Measurements from ENCODE around the gene CCSAP. TPM values are rescaled to one million over a fixed set of nuclear protein-coding genes. Genes with fewer than 3 reads are reported as not detected.

CCSAP gene
- total and polyA plus RNA-seq, 10 of the 15 experiments (the other 5 are each of a cell fraction or from before 2014, with no cell fraction given), result 0.75 to 3.4 (median 2.8) TPM

DNA sequence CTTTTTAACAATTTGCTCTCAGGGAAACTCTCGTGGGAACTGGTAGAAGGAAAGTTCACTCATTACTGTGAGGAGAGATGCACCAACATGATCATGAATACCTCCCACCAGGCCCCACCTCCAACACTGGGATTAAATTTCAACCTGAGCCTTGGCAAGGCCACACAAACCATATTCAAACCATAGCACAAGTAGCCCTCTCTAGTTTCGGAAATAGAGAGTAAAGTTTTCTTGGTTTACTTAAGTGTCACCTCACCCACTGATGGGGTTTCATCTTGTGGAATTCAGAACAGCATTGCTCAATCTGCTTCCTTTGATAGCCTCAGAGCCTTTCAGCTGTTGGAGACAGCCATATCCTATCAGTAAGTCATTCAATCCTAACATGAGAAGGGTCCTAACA, 25.5 kb upstream of the CCSAP start:
- H3K4me1 ChIP-seq (ENCODE audit: control insufficient read depth, insufficient read depth, low read length), result peaks cover 14% of the 10 kb centered on the region
- peak; percentile 59 for DNase-seq (ENCODE audit: low read depth, low spot score)
- no TSS peak for BruUV-seq (replicated peaks)
- ChIA-PET SMC1A (ENCODE audit: uncharacterized antibody, unreplicated experiment) (no interaction called here), RAD21 (ENCODE audit: unreplicated experiment) (no interaction called here), CTCF (no interaction called here), POLR2A (no interaction called here)
- H3K27ac ChIP-seq (ENCODE audit: control insufficient read depth, insufficient read depth), result no peak overlapping the region
- FAIRE-seq, result peak; percentile 81
- no peak overlapping the region for H3K4me3 ChIP-seq
- no peaks in the 10 kb centered on the region for H3K36me3 ChIP-seq (ENCODE audit: control insufficient read depth in 2 of 2, insufficient read depth in 2 of 2, low read length in 1 of 2)
- peak overlapping the region; percentile 61 for H3K4me2 ChIP-seq (ENCODE audit: control insufficient read depth, insufficient read depth)
- H3K27me3 ChIP-seq (replicated peaks in 1 of 2; ENCODE audit: control insufficient read depth in 2 of 2, insufficient read depth in 2 of 2, low read length in 1 of 2), result peaks cover 3 to 4% of the 10 kb centered on the region in 2 experiments; a peak in 3 of 4 replicates
- no peaks in the 10 kb centered on the region for H4K20me1 ChIP-seq (ENCODE audit: control insufficient read depth, insufficient read depth)
- WGBS (ENCODE audit: insufficient coverage, insufficient replicate concordance, low lambda C conversion rate, missing lambda C conversion rate), result 0% methylated on average over 2 of the region's 2 CpGs
- intact Hi-C loops (cut with micrococcal nuclease; ENCODE audit: unreplicated experiment), result loop anchor here (2.0 kb wide), 1 partner anchor 72 kb away; no protein-coding TSS in a partner anchor
- H3K9me3 ChIP-seq (replicated peaks; ENCODE audit: control insufficient read depth, insufficient read depth, low read length), result peaks cover 5% of the 10 kb centered on the region; the same call in 2 of the 3 replicates
- no peak overlapping the region for H2AFZ ChIP-seq (ENCODE audit: control insufficient read depth, low read depth, low read length)
- no peaks in the 10 kb centered on the region for H3K79me2 ChIP-seq (ENCODE audit: control insufficient read depth, insufficient read depth, low read length)
- H3K9ac ChIP-seq (ENCODE audit: control insufficient read depth, insufficient read depth, low read length), result no peak overlapping the region
- in situ Hi-C loops (cut with MboI), result no loop called here
- peak; percentile 85 for ATAC-seq
- peak; percentile 70 for TF ChIP-seq RUNX3 (IDR thresholded peaks at IDR 0.05; ENCODE audit: low read length)
- TF ChIP-seq, protein P1, sequence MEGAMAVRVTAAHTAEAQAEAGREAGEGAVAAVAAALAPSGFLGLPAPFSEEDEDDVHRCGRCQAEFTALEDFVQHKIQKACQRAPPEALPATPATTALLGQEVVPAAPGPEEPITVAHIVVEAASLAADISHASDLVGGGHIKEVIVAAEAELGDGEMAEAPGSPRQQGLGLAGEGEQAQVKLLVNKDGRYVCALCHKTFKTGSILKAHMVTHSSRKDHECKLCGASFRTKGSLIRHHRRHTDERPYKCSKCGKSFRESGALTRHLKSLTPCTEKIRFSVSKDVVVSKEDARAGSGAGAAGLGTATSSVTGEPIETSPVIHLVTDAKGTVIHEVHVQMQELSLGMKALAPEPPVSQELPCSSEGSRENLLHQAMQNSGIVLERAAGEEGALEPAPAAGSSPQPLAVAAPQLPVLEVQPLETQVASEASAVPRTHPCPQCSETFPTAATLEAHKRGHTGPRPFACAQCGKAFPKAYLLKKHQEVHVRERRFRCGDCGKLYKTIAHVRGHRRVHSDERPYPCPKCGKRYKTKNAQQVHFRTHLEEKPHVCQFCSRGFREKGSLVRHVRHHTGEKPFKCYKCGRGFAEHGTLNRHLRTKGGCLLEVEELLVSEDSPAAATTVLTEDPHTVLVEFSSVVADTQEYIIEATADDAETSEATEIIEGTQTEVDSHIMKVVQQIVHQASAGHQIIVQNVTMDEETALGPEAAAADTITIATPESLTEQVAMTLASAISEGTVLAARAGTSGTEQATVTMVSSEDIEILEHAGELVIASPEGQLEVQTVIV (IDR thresholded peaks at IDR 0.05; ENCODE audit: borderline replicate concordance, partially characterized antibody), result no peak

DNA sequence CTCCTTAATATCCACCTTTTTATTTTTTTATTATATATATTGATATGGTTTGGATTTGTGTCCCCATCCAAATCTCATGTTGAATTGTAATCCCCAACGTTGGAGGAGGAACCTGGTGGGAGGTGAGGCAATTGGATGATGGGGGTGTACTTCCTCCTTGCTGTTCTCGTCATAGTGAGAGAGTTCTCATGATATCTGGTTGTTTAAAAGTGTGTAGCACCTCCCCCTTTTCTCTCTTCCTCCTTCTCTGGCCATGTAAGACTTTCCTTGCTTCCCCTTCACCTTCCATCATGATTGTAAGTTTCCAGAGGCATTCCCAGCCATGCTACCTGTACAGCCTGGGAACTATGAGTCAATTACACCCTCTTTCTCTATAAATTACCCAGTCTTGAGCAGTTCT, 22.7 kb upstream of the CCSAP start:
- no peak overlapping the region for H3K9ac ChIP-seq (ENCODE audit: control insufficient read depth, insufficient read depth, low read length)
- no peak for FAIRE-seq
- H3K4me2 ChIP-seq (ENCODE audit: control insufficient read depth, insufficient read depth), result no peak overlapping the region
- in situ Hi-C loops (cut with MboI), result no loop called here
- ChIA-PET SMC1A (ENCODE audit: uncharacterized antibody, unreplicated experiment) (interaction anchor here (0.6 to 0.9 kb wide), 2 partner anchors 13 to 137 kb away, joined by 3 read pairs; no protein-coding TSS in a partner anchor), POLR2A (no interaction called here), CTCF (interaction anchor here (0.7 kb wide), 1 partner anchor 170 kb away, joined by 3 read pairs; no protein-coding TSS in a partner anchor), RAD21 (ENCODE audit: unreplicated experiment) (no interaction called here)
- 0% methylated on average over 2 of the region's 2 CpGs for WGBS (ENCODE audit: insufficient coverage, insufficient replicate concordance, low lambda C conversion rate, missing lambda C conversion rate)
- H3K79me2 ChIP-seq (ENCODE audit: control insufficient read depth, insufficient read depth, low read length), result no peaks in the 10 kb centered on the region
- no TSS peak for BruUV-seq (replicated peaks)
- no peak for DNase-seq (ENCODE audit: low read depth, low spot score)
- H2AFZ ChIP-seq (ENCODE audit: control insufficient read depth, low read depth, low read length), result no peak overlapping the region
- H3K27ac ChIP-seq (ENCODE audit: control insufficient read depth, insufficient read depth), result no peak overlapping the region
- H3K4me1 ChIP-seq (ENCODE audit: control insufficient read depth, insufficient read depth, low read length), result peaks cover 14% of the 10 kb centered on the region
- peaks cover 1 to 4% of the 10 kb centered on the region in 2 experiments; a peak in 3 of 4 replicates for H3K27me3 ChIP-seq (replicated peaks in 1 of 2; ENCODE audit: control insufficient read depth in 2 of 2, insufficient read depth in 2 of 2, low read length in 1 of 2)
- peaks cover 5% of the 10 kb centered on the region; the same call in 2 of the 3 replicates for H3K9me3 ChIP-seq (replicated peaks; ENCODE audit: control insufficient read depth, insufficient read depth, low read length)
- no peaks in the 10 kb centered on the region for H4K20me1 ChIP-seq (ENCODE audit: control insufficient read depth, insufficient read depth)
- intact Hi-C loops (cut with micrococcal nuclease; ENCODE audit: unreplicated experiment), result no loop called here
- ATAC-seq, result no peak
- no peak overlapping the region for H3K4me3 ChIP-seq
- no peaks in the 10 kb centered on the region for H3K36me3 ChIP-seq (ENCODE audit: control insufficient read depth in 2 of 2, insufficient read depth in 2 of 2, low read length in 1 of 2)
- TF ChIP-seq GABPA (IDR thresholded peaks at IDR 0.05; ENCODE audit: low read depth), result no peak
- TF ChIP-seq, protein P2, sequence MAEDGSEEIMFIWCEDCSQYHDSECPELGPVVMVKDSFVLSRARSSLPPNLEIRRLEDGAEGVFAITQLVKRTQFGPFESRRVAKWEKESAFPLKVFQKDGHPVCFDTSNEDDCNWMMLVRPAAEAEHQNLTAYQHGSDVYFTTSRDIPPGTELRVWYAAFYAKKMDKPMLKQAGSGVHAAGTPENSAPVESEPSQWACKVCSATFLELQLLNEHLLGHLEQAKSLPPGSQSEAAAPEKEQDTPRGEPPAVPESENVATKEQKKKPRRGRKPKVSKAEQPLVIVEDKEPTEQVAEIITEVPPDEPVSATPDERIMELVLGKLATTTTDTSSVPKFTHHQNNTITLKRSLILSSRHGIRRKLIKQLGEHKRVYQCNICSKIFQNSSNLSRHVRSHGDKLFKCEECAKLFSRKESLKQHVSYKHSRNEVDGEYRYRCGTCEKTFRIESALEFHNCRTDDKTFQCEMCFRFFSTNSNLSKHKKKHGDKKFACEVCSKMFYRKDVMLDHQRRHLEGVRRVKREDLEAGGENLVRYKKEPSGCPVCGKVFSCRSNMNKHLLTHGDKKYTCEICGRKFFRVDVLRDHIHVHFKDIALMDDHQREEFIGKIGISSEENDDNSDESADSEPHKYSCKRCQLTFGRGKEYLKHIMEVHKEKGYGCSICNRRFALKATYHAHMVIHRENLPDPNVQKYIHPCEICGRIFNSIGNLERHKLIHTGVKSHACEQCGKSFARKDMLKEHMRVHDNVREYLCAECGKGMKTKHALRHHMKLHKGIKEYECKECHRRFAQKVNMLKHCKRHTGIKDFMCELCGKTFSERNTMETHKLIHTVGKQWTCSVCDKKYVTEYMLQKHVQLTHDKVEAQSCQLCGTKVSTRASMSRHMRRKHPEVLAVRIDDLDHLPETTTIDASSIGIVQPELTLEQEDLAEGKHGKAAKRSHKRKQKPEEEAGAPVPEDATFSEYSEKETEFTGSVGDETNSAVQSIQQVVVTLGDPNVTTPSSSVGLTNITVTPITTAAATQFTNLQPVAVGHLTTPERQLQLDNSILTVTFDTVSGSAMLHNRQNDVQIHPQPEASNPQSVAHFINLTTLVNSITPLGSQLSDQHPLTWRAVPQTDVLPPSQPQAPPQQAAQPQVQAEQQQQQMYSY (CRISPR knock-in tag; IDR thresholded peaks at IDR 0.05), result no peak
- no peak for TF ChIP-seq NFXL1 (IDR thresholded peaks at IDR 0.05; ENCODE audit: borderline replicate concordance)
- TF ChIP-seq IKZF1 (conservative IDR thresholded peaks at IDR 0.05), result no peak
- TF ChIP-seq, protein P3, sequence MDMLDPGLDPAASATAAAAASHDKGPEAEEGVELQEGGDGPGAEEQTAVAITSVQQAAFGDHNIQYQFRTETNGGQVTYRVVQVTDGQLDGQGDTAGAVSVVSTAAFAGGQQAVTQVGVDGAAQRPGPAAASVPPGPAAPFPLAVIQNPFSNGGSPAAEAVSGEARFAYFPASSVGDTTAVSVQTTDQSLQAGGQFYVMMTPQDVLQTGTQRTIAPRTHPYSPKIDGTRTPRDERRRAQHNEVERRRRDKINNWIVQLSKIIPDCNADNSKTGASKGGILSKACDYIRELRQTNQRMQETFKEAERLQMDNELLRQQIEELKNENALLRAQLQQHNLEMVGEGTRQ (IDR thresholded peaks at IDR 0.05; ENCODE audit: borderline replicate concordance, low read depth, low read length), result no peak
- no peak for TF ChIP-seq POU2F2 (IDR thresholded peaks at IDR 0.05; ENCODE audit: borderline replicate concordance, low read depth, low read length)

All from GM12878 (cell line).